Type B pancreatic cell (in vitro differentiated cells): ENCODE measurements around the gene PLEKHA7. TPM values are rescaled to one million over a fixed set of nuclear protein-coding genes. Genes with fewer than 3 reads are reported as not detected.

Experiments used
- DNase-seq: peaks from one replicate; pipeline ENCODE4 v3.0.0; 2021; ENCODE audit warnings: mixed read lengths; ENCODE audit not compliant: unreplicated experiment; ENCODE audit errors: extremely low spot score
- H3K27ac Mint-ChIP-seq: 2 replicates; pipeline ENCODE4 v1.8.0; 2021; ENCODE audit warnings: mild to moderate bottlenecking, mixed read lengths
- H3K27me3 Mint-ChIP-seq: 2 replicates; pipeline ENCODE4 v1.8.0; 2021; ENCODE audit warnings: mixed read lengths
- H3K36me3 Mint-ChIP-seq: 2 replicates; pipeline ENCODE4 v1.8.0; 2021; ENCODE audit warnings: mixed read lengths
- H3K4me1 Mint-ChIP-seq: one replicate; pipeline ENCODE4 v1.8.0; 2021; ENCODE audit warnings: mixed read lengths; ENCODE audit not compliant: unreplicated experiment
- H3K4me3 Mint-ChIP-seq: 2 replicates; pipeline ENCODE4 v1.8.0; 2021; ENCODE audit warnings: mild to moderate bottlenecking, mixed read lengths
- H3K9me3 Mint-ChIP-seq: 2 replicates; pipeline ENCODE4 v1.8.0; 2021; ENCODE audit warnings: mixed read lengths
- CTCF ChIP-seq: fragments of 200-600 bp; sonication (generic); conservative IDR thresholded peaks from 2 replicates; pipeline ENCODE4 v1.5.0; 2021; ENCODE audit warnings: antibody characterized with exemption, mild to moderate bottlenecking
- total RNA-seq: library from RNA; stranded (reverse); gene quantifications from 2 replicates; pipeline ENCODE4 v1.2.1, GENCODE V29; 2021; ENCODE audit warnings: low replicate concordance

Gene PLEKHA7
- total RNA-seq, 1 donor from 2014 or later: 64.7 TPM

GRCh38 chr11:16853859-16854258 is 160.4 kb downstream of the PLEKHA7 start:
- Mint-ChIP-seq H3K27ac (peak overlapping the region; percentile 26), H3K4me1 (peaks cover 5% of the 10 kb centered on the region), H3K9me3 (no peaks in the 10 kb centered on the region), H3K36me3 (peaks cover 21% of the 10 kb centered on the region), H3K27me3 (no peaks in the 10 kb centered on the region), H3K4me3 (no peak overlapping the region)
- DNase-seq: no peak
- TF ChIP-seq CTCF: no peak

GRCh38 chr11:16853266-16853665 is 160.9 kb downstream of the PLEKHA7 start:
- Mint-ChIP-seq H3K27me3 (no peaks in the 10 kb centered on the region), H3K4me3 (no peak overlapping the region), H3K9me3 (no peaks in the 10 kb centered on the region), H3K27ac (no peak overlapping the region), H3K4me1 (peaks cover 5% of the 10 kb centered on the region), H3K36me3 (peaks cover 21% of the 10 kb centered on the region)
- DNase-seq: no peak
- TF ChIP-seq CTCF: no peak

- no peak overlapping the region for H3K27ac Mint-ChIP-seq
- no peak for DNase-seq
- H3K4me3 Mint-ChIP-seq: no peak overlapping the region
These were observed 167.9 kb downstream of the PLEKHA7 start for GRCh38 chr11:16846305-16846704.

GRCh38 chr11:16844268-16844771 is 169.9 kb downstream of the PLEKHA7 start:
- Mint-ChIP-seq H3K9me3 (no peaks in the 10 kb centered on the region), H3K27me3 (no peaks in the 10 kb centered on the region), H3K36me3 (peaks cover 33% of the 10 kb centered on the region), H3K27ac (no peak overlapping the region), H3K4me3 (no peak overlapping the region), H3K4me1 (peaks cover 4% of the 10 kb centered on the region)
- DNase-seq: no peak
- no peak for TF ChIP-seq CTCF

More at GRCh38 chr11:16846305-16846704, 167.9 kb downstream of the PLEKHA7 start:
- no peaks in the 10 kb centered on the region for H3K9me3 Mint-ChIP-seq
- H3K27me3 Mint-ChIP-seq: no peaks in the 10 kb centered on the region
- H3K4me1 Mint-ChIP-seq: peaks cover 4% of the 10 kb centered on the region
- peaks cover 33% of the 10 kb centered on the region for H3K36me3 Mint-ChIP-seq
- no peak for TF ChIP-seq CTCF

GRCh38 chr11:16843294-16843693 is 170.9 kb downstream of the PLEKHA7 start:
- Mint-ChIP-seq H3K36me3 (peaks cover 33% of the 10 kb centered on the region), H3K4me1 (peaks cover 4% of the 10 kb centered on the region), H3K9me3 (no peaks in the 10 kb centered on the region), H3K27ac (peak overlapping the region; percentile 65), H3K4me3 (no peak overlapping the region), H3K27me3 (no peaks in the 10 kb centered on the region)
- TF ChIP-seq CTCF: no peak
- DNase-seq: no peak

GRCh38 chr11:16841984-16842383 is 172.2 kb downstream of the PLEKHA7 start:
- no peaks in the 10 kb centered on the region for H3K9me3 Mint-ChIP-seq
- H3K27me3 Mint-ChIP-seq: no peaks in the 10 kb centered on the region
- H3K4me1 Mint-ChIP-seq: peaks cover 4% of the 10 kb centered on the region
- peaks cover 36% of the 10 kb centered on the region for H3K36me3 Mint-ChIP-seq
- peak overlapping the region; percentile 11 for H3K27ac Mint-ChIP-seq
- H3K4me3 Mint-ChIP-seq: no peak overlapping the region
- DNase-seq: no peak
- no peak for TF ChIP-seq CTCF
